NCI-H1092 (cell line): ENCODE measurements around the gene IDI2.

Source experiments
- DNase-seq: peaks from one replicate; lab custom pipeline; 2025; lab: John Stamatoyannopoulos, UW

IDI2 gene

DNA sequence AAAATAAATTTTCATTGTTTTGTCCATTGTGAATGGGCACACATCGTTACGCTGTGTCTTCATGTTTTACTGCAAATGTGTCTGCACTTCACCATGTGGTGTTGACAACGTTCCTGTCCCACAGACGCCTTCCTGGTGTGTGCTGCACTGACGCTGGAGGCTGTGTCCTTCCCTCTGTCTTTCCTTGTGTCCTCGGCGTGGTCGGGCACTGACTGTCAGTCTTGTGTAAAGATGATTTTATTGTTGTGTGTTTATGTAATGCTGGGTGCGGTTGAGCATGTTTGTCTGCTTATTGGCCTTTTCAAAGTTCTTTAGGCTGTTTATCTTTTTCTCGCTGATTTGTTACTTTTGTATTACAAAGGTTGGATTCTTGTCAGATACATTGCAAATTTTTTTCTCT lies 18.1 kb downstream of the IDI2 start:
- DNase-seq = no peak

DNA sequence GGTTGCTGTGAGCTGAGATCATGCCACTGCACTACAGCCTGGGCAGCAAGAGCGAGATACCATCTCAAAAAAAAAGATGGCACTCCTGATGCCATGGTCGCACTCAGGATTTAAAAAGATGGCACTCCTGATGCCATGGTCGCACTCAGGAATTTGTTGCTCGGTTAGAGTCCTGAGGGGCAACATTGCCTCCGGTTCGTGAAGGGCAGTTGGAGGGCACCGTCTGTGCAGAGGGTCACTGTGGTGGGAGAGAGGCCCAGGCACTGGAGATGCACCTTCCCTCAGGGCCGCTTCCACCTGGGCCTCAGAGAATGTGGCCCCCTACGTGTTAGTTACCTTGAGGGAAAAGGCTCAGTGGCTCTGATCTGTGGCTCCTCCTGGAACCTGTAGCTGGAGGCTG lies 19.1 kb downstream of the IDI2 start:
- DNase-seq = no peak

DNA sequence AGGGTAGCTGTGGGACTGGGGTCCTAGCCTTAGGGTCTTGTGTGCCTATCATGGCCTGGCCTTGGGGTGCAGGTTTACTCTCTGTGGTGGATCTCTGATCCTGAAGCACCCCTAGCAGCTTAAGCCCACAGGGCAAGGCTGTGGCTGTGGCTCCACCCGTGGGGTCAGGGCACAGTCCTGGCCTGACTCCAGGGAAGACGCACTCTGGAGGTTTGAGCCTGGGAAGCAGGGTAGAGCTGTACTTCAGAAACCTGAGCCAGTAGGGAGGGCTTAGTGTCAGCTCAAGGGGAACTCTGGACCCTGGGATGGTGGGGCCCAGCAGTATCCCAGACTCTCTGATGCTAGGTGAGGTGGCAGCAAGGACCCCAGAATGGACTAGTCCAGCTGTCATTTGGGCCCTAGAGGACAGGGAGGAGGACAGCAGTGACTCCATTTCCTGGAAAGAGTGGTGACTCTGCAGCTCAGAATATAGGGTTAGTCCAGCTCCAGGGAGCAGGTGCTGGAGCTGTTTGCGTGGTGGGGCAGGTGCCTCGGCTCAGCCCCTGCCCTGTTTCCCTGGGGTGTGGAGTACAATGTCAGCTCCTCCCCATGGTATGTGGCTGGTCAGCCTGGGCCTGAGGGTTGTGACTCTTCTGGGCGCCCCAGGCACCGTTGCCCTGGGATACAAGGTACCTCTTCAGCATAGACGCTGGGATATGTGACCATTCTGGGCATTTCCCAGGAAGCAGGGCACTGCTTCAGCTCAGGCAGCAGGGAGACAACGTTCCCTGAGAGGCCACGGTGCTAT lies 21.6 kb downstream of the IDI2 start:
- no peak for DNase-seq

DNA sequence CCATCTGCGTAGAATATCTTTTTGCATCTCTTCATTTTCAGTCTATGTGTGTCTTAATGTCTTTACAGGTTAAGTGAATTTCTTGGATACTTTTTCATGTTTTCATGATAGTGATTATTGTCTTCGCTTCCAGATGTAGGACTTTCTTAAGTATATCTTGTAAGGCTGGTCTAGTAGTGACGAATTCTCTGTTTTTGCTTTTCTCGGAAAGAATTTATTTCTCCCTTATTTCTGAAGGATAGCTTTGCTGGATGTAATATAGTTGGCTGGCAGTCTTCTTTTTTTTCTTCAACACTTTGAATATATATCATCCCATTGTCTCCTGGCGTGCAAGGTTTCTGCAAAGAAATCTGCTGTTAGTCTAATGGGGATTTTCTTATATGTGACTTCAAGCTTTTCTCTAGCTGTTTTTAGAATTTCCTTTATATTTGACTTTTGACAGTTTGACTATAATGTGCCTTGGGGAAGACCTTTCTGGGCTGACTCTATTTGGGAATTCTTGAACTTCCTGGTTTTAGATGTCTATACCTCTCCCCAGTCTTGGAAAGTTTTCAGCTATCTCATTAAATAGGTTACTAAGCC lies 23.1 kb downstream of the IDI2 start:
- DNase-seq = no peak

DNA sequence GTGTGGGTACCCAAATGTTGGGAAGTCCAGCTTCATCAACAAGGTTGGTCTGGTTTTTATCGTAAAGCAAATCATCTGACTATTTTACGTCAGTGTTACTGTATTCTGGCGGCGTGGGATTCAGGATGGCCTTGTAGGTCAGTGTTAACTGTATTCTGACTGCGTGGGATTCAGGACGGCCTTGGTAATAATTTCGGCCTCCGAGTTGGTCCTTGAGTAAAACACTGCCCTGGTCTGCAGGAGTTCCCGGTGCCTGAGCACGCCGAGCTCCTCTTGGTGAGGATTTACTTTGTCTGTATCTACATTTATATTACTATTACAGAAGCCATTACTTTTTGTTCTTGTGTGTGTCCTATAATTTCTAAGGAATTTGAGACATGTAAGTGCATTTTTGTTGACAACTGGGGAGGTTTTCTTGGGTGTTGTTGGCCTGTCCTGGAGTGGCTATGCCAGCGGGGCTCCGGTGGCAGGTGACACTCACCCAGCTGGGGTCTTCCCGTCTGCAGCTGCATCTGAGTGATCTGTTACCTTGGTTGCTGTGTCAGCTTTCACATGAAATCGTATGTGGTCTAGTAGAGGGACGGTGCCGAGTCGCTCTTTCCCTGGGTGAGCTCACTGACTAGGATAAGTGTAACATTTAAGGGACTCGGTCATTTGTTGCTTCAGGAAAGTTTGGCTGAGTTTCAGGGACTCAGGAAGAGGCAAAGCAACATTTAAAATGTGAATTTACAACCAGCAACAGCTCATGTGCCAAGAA lies 28.2 kb downstream of the IDI2 start:
- no peak for DNase-seq

DNA sequence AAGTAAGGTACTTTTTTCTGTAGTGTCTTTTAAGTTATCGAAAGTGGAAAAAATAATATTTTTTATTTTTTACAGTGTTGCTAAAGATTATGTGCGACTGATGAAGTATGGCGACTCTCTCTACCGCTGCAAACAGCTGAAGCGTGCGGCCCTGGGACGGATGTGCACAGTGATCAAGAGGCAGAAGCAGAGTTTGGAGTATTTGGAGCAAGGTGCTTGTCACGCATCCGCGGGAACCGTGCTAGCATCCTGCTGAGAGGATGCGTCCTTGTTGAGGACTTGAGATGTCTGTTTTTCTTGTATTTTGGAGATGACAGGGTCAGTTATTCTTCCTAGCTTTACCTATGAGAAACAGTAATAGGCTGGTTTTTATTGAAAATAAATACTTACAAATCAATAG lies 29.6 kb downstream of the IDI2 start:
- no peak for DNase-seq

DNA sequence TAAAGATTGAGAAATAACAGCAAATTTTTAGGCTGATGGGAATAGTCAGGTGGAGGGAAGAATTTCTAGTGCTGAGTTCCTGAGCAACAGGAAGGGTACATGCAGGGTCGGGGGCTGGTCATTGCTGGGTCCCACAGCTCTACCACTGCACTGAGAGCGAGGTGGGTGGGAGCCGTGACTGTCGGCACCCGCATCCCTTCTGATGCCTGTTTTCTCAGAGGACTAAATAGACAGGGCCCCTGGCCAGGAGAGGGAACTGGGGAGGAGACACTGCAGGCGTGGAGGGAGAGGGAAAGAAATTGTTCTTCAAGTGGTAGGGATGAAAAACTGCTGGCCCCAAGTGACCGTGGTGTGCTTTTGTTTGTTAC lies 30.1 kb downstream of the IDI2 start:
- DNase-seq = no peak

DNA sequence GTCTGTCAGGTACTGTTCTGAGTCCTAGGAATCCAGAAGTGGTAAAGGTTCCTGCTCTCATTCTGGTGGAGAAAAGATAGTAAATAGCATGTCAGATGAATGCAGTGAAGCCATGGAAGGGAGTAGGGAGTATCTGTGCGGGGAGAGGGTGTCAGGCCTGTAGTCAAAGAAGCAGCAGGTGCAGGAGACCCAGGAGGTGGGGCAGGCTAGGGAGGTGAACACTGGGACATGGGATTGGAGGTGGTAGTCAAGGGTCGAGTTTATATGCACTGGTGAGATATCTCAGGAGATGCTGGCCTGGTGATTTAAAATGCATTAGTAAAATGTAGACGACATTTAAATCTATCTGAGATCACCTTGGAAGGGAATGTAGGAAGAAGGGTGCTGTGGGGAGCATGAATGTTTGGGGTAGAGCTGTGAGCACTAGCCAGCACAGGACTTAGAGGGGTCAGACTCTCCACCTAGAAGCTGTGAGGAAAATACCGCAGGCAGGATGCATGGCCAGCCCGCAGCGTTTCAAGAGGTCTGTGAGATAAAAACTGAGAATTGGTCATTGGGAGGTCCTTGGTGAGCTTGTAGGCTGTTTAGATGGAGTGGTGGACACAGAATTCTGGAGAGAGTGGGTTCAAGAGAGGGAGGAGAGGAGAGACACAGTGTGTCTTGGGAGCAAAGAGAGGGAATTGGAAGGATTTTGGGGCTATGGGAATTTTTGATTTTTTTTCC lies 30.7 kb downstream of the IDI2 start:
- no peak for DNase-seq

DNA sequence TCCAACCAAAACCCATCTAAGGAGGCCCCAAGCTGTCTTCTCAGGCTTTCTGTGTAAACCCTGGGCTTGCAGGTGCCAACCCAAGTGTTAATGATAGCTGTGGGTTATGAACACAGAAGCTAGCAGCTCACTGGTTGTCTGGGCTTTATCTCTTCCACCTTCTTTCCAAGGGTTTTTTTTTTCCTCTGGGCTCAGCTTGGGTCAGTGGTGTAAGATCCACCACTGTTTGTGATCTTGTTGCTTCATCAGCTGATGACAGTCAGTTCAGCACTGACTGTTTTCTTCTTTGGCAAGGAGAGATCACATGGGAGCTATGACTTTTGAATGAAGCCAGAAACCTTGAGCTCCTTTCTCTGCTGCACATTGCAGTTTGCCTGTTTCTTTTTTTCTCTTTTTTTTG lies 32.8 kb downstream of the IDI2 start:
- no peak for DNase-seq

DNA sequence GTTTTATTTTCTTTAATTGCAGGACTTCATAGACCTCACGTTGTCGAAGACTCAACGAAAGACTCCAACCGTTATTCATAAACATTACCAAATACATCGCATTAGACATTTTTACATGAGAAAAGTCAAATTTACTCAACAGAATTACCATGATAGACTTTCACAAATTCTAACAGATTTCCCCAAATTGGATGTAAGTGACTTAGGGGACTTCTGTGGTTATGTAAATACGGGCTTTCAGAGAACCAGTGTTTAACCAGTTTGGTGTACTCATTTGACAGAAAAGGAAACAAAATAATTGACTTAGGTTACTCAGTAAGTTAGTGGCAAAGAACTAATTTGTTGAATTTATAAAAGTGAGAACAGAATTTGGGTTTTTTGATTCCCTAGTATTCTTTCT lies 33.2 kb downstream of the IDI2 start:
- DNase-seq = no peak

DNA sequence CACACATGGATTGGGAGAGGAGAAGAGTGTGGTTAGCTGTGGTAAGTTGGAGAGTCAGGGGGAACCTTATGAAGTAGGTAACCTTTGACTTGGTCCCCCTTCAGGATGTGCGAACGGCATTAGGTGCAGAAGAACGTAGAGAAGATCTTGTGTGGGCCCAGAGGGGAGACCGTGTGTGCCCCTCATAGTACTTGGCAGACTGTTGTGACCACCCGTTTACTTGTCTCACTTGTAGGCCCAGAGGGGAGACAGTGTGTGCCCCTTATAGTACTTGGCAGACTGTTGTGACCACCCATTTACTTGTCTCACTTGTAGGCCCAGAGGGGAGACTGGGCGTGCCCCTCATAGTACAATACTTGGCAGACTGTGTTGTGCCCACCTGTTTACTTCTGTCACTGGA lies 34.9 kb downstream of the IDI2 start:
- DNase-seq = no peak

DNA sequence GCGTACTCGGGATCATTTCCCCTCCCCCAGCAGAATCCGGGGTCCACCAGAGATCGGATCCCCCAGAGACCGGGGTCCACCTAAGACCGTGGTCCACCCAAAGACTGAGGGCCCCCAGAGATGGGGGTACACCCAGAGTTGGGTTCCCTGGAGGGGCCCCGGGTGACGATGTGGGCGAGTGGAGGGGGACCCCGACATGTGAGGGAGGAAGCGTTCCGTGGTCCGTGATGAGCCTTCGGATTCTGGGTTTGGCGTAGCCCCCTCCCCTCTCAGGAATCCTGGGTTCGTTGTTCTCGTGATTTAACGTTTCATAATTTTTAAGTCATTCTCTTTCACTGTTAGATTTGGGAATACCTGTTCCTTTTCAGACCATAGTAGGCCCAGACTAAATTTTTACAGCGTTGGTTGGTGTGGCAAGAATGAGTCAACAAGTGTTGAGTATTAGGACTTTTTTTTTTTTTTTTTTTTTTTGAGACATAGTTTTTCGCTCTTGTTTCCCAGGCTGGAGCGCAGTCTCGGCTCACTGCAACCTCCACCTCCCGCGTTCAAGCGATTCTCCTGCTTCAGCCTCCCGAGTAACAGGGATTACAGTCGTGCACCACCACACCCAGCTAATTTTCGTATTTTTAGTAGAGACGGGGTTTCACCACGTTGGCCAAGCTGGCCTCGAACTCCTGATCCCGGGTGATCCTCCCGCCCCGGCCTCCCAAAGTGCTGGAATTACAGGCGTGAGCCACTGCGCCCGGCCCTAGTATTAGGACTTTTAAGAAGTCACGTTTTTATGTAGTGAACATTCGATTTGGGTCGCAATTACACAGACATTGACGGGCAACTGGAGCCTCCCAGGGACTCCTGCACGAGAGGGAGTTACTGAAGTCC lies 36.8 kb downstream of the IDI2 start:
- DNase-seq = no peak

DNA sequence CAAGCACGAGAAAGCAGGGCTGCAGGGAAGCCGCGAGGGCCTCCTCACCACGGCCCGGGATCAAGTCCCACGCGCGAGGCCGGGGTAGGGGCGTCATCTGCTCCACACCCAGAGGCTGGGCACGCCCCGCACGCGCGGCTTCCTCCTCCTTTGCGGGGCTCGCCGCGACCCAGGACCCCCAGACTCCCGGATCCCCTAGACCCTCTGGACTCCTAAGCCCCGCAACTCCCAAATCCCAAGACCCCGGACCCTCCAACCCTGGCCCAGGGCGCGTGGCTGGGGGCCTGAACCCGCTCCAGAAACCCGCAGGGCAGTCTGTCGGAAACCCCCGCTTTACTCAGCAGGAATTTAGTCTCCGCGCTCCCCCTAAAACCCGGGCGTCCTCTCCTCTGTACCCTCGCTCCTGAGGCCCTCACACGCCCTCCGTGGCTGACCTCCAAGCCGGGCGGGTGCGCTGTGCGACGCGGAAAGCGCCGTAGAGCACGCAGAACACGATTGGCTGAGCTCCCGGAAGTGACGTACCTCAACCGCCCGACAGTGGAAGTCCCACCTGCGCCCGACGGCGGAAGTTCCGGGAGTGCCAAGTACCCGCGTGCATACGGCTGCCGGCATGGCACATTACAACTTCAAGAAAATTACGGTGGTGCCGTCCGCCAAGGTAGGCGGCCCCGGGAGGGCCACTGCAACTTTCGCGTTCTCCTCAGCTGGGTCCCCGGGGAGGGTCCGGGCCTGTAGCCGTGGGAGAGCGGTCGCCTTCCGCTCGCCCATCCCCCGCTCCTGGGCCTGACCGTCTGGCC lies 37.6 kb downstream of the IDI2 start, which contains the start of gene GTPBP4:
TSS of gene GTPBP4 (plus strand) at position 565 of the 797 bp plus-strand sequence. CDS start at position 611, 46 bp downstream.
- peak; percentile 84 for DNase-seq

DNA sequence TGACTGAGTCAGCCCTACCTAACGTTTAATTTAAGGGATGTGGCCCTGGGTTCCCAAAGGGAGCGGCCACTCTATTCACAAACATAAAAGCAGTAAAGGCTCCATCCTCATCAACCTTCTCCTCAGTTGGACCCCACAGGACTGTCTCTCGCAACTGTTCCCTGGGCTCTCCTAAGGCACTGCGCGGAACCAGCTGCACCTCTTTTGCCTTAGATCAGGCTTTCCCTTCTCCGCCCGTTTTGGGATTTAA lies 38.1 kb downstream of the IDI2 start:
- DNase-seq = no peak

DNA sequence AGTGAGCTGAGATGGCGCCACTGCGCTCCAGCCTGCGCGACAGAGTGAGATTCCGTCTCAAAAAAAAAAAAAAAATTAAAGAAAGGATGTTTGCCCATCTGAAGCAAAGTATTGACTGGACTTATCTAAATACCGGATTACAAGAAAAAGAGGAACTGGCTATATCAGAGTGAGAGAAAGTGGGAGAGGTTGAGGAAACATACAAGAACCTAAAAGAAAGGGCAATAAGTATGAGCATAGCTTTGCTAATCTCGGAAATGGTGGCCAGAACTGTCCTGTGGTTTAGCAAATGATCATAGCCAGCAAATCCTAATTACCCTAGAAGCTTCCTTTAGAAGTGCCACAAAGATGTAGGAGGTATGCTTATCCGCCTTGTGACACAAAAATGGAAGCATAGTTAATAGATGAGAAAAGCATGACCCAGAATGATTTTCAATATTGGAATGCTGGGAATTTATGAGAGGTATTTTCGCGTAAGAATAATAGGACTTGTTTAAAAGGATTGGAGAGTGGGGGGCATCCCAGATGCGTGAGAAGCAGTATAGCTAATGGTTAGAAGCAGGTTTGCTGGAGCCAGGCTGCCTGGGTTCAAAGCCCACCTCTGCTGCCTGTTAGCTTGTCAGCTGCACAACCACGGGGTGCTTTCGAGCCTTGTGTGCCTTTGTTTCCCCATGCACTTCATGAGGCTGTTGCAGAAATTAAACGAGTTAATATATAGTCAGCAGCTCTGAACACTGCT lies 38.6 kb downstream of the IDI2 start:
- no peak for DNase-seq

DNA sequence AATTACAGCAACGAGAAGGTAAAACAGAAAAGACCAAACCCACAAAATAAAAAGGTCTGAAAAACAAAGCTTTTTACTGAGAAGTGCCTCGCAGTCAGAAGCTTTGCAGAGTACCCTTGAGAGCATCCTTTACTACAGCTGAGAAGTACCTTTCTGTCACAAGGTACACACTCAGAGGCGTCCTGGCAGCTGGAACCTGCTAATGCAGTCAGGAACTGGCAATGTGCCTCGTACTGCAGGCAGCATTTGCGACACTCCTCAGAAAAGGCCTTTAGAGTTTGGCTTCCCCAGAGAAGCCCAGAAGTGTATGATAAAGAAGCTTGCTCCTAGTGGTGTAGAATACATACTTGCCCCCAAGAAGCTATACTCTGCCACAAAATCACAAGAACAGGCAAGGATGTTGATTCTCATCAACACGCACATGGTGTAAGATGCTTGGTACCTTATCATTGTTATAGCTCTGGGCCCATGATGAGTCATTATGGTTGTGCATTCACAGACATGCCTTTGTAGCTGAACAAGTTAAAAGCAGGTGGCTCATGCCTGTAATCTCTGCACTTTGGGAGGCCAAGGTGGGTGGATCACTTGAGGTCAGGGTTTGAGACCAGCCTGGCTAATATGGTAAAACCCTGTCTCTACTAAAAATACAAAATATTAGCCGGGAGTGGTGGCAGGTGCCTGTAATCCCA lies 39.4 kb downstream of the IDI2 start:
- peak; percentile 31 for DNase-seq

DNA sequence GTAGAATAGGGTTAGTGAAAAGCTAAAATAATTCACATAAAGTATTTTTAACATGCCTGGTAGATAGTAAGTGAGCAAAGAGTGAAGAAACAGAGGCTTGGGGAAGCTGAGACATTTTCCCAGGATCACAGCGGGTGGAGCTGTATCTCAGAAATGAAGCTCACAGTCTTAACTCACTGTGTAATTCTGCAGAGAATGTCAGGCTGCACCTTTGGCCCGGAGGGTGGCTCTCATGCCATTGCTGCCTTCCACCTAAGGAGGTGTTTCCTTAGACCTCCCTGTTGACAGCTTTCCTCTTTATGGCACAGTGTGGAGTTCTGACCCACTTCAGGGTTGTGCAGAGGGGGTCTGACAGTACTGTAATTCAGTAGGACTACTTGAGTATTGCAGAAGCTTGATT lies 40.3 kb downstream of the IDI2 start:
- DNase-seq = no peak

DNA sequence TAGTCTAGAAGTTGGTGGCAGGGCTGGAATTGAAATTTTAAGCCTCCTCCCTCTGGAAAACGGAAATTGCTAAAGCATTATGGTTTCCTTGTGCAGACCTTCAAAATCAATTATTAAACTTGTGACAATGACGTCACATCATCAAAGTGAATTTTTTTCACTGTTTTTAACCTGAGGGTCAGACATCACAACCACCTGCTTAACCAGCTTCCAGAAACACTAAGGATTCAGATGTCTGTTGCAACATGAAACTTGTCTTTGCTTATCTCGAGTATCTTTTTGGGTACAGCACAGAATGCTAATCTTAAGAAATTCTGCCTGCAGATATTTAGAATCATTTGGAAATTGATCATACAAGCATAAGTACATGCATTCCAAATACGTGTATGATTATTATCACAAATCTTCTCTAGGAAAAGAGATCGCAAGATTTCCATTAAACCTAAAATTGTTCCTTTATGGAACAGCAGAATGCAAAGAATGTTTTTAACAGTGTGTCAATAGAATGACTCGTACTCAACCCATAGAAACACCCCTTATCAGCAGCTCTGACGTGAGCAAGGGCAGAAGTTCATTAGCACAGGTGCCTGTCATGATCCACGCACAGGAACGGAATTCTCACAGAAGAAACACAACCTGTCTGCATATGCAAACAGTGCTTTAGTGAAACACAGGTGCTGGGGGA lies 41.5 kb downstream of the IDI2 start:
- no peak for DNase-seq

DNA sequence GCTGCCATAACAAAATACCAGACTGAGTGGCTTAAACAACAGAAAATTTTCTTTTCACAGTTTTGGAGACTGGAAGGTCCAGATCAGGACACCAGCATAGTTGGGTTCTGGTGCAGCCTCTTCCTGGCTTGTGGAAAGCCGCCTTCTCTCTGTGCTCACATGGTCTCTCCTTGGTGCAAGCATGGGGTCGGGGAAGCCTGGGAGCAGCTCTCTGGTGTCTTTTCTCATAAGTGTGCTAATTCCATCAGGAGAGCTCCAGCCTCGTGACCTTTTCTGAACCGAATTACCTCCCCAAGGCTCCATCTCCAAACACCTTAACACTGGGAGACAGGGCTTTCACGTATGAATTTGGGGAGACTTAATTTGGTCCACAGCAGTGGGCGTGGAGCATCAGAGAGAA lies 42.3 kb downstream of the IDI2 start:
- no peak for DNase-seq
